Gastrocnemius medialis (tissue), 4 donors: ENCODE data around the gene NKX6-2. TPM values are rescaled to one million over a fixed set of nuclear protein-coding genes. Genes with fewer than 3 reads are reported as not detected.

Experiments used
- ATAC-seq, 2 donors: fragments of 150-250 bp; one replicate each; pipeline ENCODE4 v1.9.1; 2016
- DNase-seq, 2 donors: peaks; one replicate each; pipeline ENCODE4 v3.0.0-alpha.2; 2019
- H3K27ac ChIP-seq, 4 donors: fragments of 200-600 bp; sonication (generic); 1 replicate in 1 of 4; 2 replicates in 3 of 4; pipeline ENCODE4 v1.5.1; 2016 to 2018; ENCODE audit warnings: mild to moderate bottlenecking in 2 of 4, moderate library complexity in 1 of 4
- H3K27me3 ChIP-seq, 3 donors: fragments of 200-600 bp; sonication (generic) in 2 of 3; 1 replicate in 1 of 3; 2 replicates in 2 of 3; pipeline versions ENCODE4 v1.5.1 to v1.6.0; 2016 to 2019; ENCODE audit warnings: mild to moderate bottlenecking in 1 of 3, moderate library complexity in 1 of 3
- H3K36me3 ChIP-seq, 2 donors: fragments of 200-600 bp; sonication (generic) in 1 of 2; one replicate each; pipeline ENCODE4 v1.5.1; 2017 to 2018
- H3K4me1 ChIP-seq, 2 donors: fragments of 200-600 bp; sonication (generic) in 1 of 2; one replicate each; pipeline ENCODE4 v1.5.1; 2016 to 2017; ENCODE audit warnings: mild to moderate bottlenecking in 2 of 2
- H3K4me3 ChIP-seq, 4 donors: fragments of 200-600 bp; sonication (generic) in 3 of 4; 1 replicate in 1 of 4; 2 replicates in 3 of 4; pipeline ENCODE4 v1.5.1; 2016 to 2019; ENCODE audit warnings: mild to moderate bottlenecking in 2 of 4
- H3K9me3 ChIP-seq, 3 donors: fragments of 200-600 bp; sonication (generic) in 2 of 3; 1 replicate in 1 of 3; 2 replicates in 2 of 3; pipeline ENCODE4 v1.5.1; 2016 to 2019
- CTCF ChIP-seq, 5 experiments: fragments of 450-650 bp in 3 of 5; fragments of 200-600 bp in 2 of 5; sonication (generic) in 2 of 5; IDR thresholded peaks in 4 of 5; conservative IDR thresholded peaks in 1 of 5; 1 replicate in 4 of 5; 2 replicates in 1 of 5; pipeline ENCODE4 v1.5.1; 2016 to 2019; ENCODE audit warnings: antibody characterized with exemption in 5 of 5, mild to moderate bottlenecking in 3 of 5, moderate library complexity in 3 of 5
- POLR2A ChIP-seq, 2 donors: fragments of 450-650 bp; IDR thresholded peaks; one replicate each; pipeline ENCODE4 v1.6.1; 2017; ENCODE audit warnings: antibody characterized with exemption in 2 of 2, mild to moderate bottlenecking in 2 of 2, moderate library complexity in 2 of 2
- in situ Hi-C, 4 donors: fragments of 200-750 bp; cut with MboI; loops; one replicate each; pipeline versions ENCODE4 v1.15.0 to v1.8.0; 2017; ENCODE audit warnings: low sequenced_read_pairs in 4 of 4
- intact Hi-C: fragments of 100-400 bp; cut with DNase I; formaldehyde crosslinking; loops from one replicate; pipeline ENCODE4 v1.15.1; 2023; ENCODE audit warnings: low total_unique reads
- total RNA-seq, 4 donors: library from RNA; depleted of rRNA; stranded (reverse); fragments of >200 nt; gene quantifications; one replicate each; pipeline versions ENCODE4 v1.1.0 to v1.2.3, GENCODE V29; 2016

Gene NKX6-2
- total RNA-seq, 4 donors from 2014 or later = 0.09 TPM; not detected in 3

- no peak overlapping the region for H3K27ac ChIP-seq
- TF ChIP-seq POLR2A (IDR thresholded peaks at IDR 0.05) = no peak
- TF ChIP-seq CTCF (IDR thresholded peaks at IDR 0.05 in 4 of 5, conservative IDR thresholded peaks at IDR 0.05 in 1 of 5) = no peak
- H3K4me3 ChIP-seq = no peak overlapping the region
- H3K27me3 ChIP-seq = no peaks in the 10 kb centered on the region
- intact Hi-C loops = no loop called here
- no peak for ATAC-seq
- no peaks in the 10 kb centered on the region for H3K4me1 ChIP-seq
- H3K9me3 ChIP-seq = no peaks in the 10 kb centered on the region
- no peak for DNase-seq
- in situ Hi-C loops = no loop called here
- H3K36me3 ChIP-seq = no peaks in the 10 kb centered on the region
Measured at GRCh38 chr10:132761395-132762060, 24.4 kb downstream of the NKX6-2 start.

GRCh38 chr10:132758865-132759264 is 27.1 kb downstream of the NKX6-2 start:
- H3K27ac ChIP-seq = no peak overlapping the region
- DNase-seq = no peak
- H3K36me3 ChIP-seq = no peaks in the 10 kb centered on the region
- H3K4me1 ChIP-seq = no peaks in the 10 kb centered on the region
- intact Hi-C loops = no loop called here
- no peaks in the 10 kb centered on the region for H3K27me3 ChIP-seq
- no peak for ATAC-seq
- TF ChIP-seq POLR2A (IDR thresholded peaks at IDR 0.05) (no peak), CTCF (IDR thresholded peaks at IDR 0.05 in 4 of 5, conservative IDR thresholded peaks at IDR 0.05 in 1 of 5) (no peak)
- no peak overlapping the region for H3K4me3 ChIP-seq
- in situ Hi-C loops = no loop called here
- H3K9me3 ChIP-seq = no peaks in the 10 kb centered on the region

GRCh38 chr10:132757171-132757570 is 28.8 kb downstream of the NKX6-2 start:
- no peak for DNase-seq
- in situ Hi-C loops = no loop called here

GRCh38 chr10:132756591-132756990 is 29.4 kb downstream of the NKX6-2 start:
- Histone ChIP-seq H3K27me3 (no peaks in the 10 kb centered on the region), H3K9me3 (no peaks in the 10 kb centered on the region), H3K27ac (no peak overlapping the region), H3K4me1 (no peaks in the 10 kb centered on the region), H3K36me3 (no peaks in the 10 kb centered on the region), H3K4me3 (no peak overlapping the region)
- no peak for ATAC-seq
- in situ Hi-C loops = no loop called here
- TF ChIP-seq POLR2A (IDR thresholded peaks at IDR 0.05) = no peak
- no peak for TF ChIP-seq CTCF (IDR thresholded peaks at IDR 0.05 in 4 of 5, conservative IDR thresholded peaks at IDR 0.05 in 1 of 5)
- no peak for DNase-seq
- intact Hi-C loops = no loop called here

More at GRCh38 chr10:132757171-132757570, 28.8 kb downstream of the NKX6-2 start:
- TF ChIP-seq CTCF (IDR thresholded peaks at IDR 0.05 in 4 of 5, conservative IDR thresholded peaks at IDR 0.05 in 1 of 5) (no peak), POLR2A (IDR thresholded peaks at IDR 0.05) (no peak)
- intact Hi-C loops = no loop called here
- Histone ChIP-seq H3K27ac (no peak overlapping the region), H3K4me1 (no peaks in the 10 kb centered on the region), H3K27me3 (no peaks in the 10 kb centered on the region), H3K4me3 (no peak overlapping the region), H3K9me3 (no peaks in the 10 kb centered on the region), H3K36me3 (no peaks in the 10 kb centered on the region)
- no peak for ATAC-seq
